ENCODE results near the gene DCLRE1B.

GRCh38 chr1:113917400-113918082 lies 12.4 kb downstream of the DCLRE1B start:
- TF ChIP-seq YY1 (IDR thresholded peaks at IDR 0.05; ENCODE audit: insufficient read depth, insufficient read length) = no peak
- no peak for TF ChIP-seq SUZ12 (IDR thresholded peaks at IDR 0.05; ENCODE audit: extremely low read depth, insufficient read depth, insufficient read length)
- no peak for TF ChIP-seq ZNF274 (IDR thresholded peaks at IDR 0.05; ENCODE audit: low read depth, low read length)

All from NT2/D1 (cell line).